ENCODE measurements around the gene ZSWIM3. TPM values are rescaled to one million over a fixed set of nuclear protein-coding genes. Genes with fewer than 3 reads are reported as not detected.

ZSWIM3 gene
- total and polyA plus RNA-seq, 2 of the 13 experiments (the other 11 are each of a cell fraction or from before 2014, with no cell fraction given): 5.2 to 5.8 TPM

DNA sequence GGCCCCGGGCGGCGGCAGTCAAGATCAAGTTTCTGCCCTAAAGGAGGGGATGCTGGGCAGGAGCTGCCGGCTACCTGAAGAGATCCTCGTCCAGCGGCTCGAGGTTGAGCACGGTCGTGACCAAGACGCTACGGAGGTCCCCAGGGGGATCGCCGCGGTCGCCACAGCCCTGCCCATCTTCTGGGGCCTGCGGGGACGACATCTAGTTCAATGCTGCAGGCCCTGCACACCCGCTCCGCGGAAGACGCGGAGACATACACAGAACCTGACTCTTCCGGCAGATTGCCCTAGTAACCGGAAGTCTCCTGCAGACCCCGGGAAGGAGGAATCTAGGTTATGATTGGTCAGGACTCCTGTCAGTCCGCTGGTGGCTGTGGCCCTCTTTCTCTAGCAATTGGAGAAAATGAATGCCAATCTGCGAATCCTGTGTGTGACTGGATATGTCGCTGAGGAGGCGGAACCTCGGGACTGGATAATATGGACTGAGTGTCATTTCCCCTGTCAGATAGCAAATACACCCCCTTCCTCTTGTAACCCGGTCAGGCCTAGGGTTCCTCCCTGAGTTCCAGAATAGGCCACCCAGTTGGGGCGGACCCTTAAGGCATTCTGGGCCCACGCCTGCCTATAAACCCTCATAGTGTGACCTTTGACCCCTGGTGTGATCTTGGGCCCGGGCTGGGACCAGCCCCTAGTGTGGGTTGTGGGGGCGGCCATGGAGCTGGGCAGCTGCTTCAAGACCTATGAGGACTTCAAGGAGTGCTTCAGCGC, at the start of gene ZSWIM3, which contains the start of gene ACOT8 (continued):
- TF ChIP-seq RARG (CRISPR knock-in tag; IDR thresholded peaks at IDR 0.05; ENCODE audit: low read depth): no peak
- TF ChIP-seq, protein P1, sequence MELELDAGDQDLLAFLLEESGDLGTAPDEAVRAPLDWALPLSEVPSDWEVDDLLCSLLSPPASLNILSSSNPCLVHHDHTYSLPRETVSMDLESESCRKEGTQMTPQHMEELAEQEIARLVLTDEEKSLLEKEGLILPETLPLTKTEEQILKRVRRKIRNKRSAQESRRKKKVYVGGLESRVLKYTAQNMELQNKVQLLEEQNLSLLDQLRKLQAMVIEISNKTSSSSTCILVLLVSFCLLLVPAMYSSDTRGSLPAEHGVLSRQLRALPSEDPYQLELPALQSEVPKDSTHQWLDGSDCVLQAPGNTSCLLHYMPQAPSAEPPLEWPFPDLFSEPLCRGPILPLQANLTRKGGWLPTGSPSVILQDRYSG (CRISPR knock-in tag; IDR thresholded peaks at IDR 0.05): 0 out of 2 replicates have a peak, but pooled peaks have one; percentile 54
- TF ChIP-seq ZNF234 (CRISPR knock-in tag; conservative IDR thresholded peaks at IDR 0.05): no peak
- TF ChIP-seq NR3C1 (CRISPR knock-in tag; IDR thresholded peaks at IDR 0.05): no peak
- TF ChIP-seq FOXC1 (CRISPR knock-in tag; IDR thresholded peaks at IDR 0.05; ENCODE audit: borderline replicate concordance): peak; percentile 64; the same call in 1 of the 2 replicates
- no peak for TF ChIP-seq MAFG (CRISPR knock-in tag; IDR thresholded peaks at IDR 0.05)
- TF ChIP-seq EEA1 (CRISPR knock-in tag; IDR thresholded peaks at IDR 0.05; ENCODE audit: borderline replicate concordance): 0 out of 2 replicates have a peak, but pooled peaks have one; percentile 82
- TF ChIP-seq JUN (CRISPR knock-in tag; IDR thresholded peaks at IDR 0.05): no peak
- TF ChIP-seq, protein P2, sequence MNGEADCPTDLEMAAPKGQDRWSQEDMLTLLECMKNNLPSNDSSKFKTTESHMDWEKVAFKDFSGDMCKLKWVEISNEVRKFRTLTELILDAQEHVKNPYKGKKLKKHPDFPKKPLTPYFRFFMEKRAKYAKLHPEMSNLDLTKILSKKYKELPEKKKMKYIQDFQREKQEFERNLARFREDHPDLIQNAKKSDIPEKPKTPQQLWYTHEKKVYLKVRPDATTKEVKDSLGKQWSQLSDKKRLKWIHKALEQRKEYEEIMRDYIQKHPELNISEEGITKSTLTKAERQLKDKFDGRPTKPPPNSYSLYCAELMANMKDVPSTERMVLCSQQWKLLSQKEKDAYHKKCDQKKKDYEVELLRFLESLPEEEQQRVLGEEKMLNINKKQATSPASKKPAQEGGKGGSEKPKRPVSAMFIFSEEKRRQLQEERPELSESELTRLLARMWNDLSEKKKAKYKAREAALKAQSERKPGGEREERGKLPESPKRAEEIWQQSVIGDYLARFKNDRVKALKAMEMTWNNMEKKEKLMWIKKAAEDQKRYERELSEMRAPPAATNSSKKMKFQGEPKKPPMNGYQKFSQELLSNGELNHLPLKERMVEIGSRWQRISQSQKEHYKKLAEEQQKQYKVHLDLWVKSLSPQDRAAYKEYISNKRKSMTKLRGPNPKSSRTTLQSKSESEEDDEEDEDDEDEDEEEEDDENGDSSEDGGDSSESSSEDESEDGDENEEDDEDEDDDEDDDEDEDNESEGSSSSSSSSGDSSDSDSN (CRISPR knock-in tag; IDR thresholded peaks at IDR 0.05): peak; percentile 90
- TF ChIP-seq YY1 (IDR thresholded peaks at IDR 0.05; ENCODE audit: insufficient read depth, insufficient replicate concordance, low read depth, low read length): peak; percentile 64
- TF ChIP-seq MAFK (conservative IDR thresholded peaks at IDR 0.05 in 1 of 2, IDR thresholded peaks at IDR 0.05 in 1 of 2; ENCODE audit: low read length in 2 of 2): no peak
- TF ChIP-seq, protein P3, sequence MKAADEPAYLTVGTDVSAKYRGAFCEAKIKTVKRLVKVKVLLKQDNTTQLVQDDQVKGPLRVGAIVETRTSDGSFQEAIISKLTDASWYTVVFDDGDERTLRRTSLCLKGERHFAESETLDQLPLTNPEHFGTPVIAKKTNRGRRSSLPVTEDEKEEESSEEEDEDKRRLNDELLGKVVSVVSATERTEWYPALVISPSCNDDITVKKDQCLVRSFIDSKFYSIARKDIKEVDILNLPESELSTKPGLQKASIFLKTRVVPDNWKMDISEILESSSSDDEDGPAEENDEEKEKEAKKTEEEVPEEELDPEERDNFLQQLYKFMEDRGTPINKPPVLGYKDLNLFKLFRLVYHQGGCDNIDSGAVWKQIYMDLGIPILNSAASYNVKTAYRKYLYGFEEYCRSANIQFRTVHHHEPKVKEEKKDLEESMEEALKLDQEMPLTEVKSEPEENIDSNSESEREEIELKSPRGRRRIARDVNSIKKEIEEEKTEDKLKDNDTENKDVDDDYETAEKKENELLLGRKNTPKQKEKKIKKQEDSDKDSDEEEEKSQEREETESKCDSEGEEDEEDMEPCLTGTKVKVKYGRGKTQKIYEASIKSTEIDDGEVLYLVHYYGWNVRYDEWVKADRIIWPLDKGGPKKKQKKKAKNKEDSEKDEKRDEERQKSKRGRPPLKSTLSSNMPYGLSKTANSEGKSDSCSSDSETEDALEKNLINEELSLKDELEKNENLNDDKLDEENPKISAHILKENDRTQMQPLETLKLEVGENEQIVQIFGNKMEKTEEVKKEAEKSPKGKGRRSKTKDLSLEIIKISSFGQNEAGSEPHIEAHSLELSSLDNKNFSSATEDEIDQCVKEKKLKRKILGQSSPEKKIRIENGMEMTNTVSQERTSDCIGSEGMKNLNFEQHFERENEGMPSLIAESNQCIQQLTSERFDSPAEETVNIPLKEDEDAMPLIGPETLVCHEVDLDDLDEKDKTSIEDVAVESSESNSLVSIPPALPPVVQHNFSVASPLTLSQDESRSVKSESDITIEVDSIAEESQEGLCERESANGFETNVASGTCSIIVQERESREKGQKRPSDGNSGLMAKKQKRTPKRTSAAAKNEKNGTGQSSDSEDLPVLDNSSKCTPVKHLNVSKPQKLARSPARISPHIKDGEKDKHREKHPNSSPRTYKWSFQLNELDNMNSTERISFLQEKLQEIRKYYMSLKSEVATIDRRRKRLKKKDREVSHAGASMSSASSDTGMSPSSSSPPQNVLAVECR (CRISPR knock-in tag; IDR thresholded peaks at IDR 0.05; ENCODE audit: borderline replicate concordance): peak; percentile 98
- TF ChIP-seq AKAP8 (CRISPR knock-in tag; IDR thresholded peaks at IDR 0.05): peak; percentile 82
- TF ChIP-seq, protein P4, sequence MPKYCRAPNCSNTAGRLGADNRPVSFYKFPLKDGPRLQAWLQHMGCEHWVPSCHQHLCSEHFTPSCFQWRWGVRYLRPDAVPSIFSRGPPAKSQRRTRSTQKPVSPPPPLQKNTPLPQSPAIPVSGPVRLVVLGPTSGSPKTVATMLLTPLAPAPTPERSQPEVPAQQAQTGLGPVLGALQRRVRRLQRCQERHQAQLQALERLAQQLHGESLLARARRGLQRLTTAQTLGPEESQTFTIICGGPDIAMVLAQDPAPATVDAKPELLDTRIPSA (CRISPR knock-in tag; IDR thresholded peaks at IDR 0.05; ENCODE audit: borderline replicate concordance): no peak; the same call in 1 of the 2 replicates
- TF ChIP-seq NFKBIZ (CRISPR knock-in tag; IDR thresholded peaks at IDR 0.05): peak; percentile 17; the same call in 1 of the 2 replicates
- no peak for TF ChIP-seq ADNP (CRISPR knock-in tag; IDR thresholded peaks at IDR 0.05)
- TF ChIP-seq ZNF138 (CRISPR knock-in tag; IDR thresholded peaks at IDR 0.05; ENCODE audit: low read depth): no peak; the same call in none of the 2 replicates
- TF ChIP-seq, protein P5, sequence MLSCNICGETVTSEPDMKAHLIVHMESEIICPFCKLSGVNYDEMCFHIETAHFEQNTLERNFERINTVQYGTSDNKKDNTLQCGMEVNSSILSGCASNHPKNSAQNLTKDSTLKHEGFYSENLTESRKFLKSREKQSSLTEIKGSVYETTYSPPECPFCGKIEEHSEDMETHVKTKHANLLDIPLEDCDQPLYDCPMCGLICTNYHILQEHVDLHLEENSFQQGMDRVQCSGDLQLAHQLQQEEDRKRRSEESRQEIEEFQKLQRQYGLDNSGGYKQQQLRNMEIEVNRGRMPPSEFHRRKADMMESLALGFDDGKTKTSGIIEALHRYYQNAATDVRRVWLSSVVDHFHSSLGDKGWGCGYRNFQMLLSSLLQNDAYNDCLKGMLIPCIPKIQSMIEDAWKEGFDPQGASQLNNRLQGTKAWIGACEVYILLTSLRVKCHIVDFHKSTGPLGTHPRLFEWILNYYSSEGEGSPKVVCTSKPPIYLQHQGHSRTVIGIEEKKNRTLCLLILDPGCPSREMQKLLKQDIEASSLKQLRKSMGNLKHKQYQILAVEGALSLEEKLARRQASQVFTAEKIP (CRISPR knock-in tag; IDR thresholded peaks at IDR 0.05; ENCODE audit: borderline replicate concordance): no peak
- 0 out of 2 replicates have a peak, but pooled peaks have one; percentile 42 for TF ChIP-seq ZNF205 (CRISPR knock-in tag; IDR thresholded peaks at IDR 0.05)

Measured in HepG2 (cell line).